Endothelial cell of umbilical vein (primary cell): Measurements from ENCODE around the gene MYRIP. TPM values are rescaled to one million over a fixed set of nuclear protein-coding genes. Genes with fewer than 3 reads are reported as not detected.

Experiments used
- BruUV-seq: library from RNA; stranded (reverse); fragments of 400-500 nt; replicated peaks from 2 replicates; lab custom pipeline; 2021; lab: Mats Ljungman, UMichigan
- CTCF ChIA-PET: fragments of 300-600, 350-600 bp; sonication (Branson Sonifier 250); formaldehyde crosslinking; loops from one replicate; lab custom pipeline; 2021; ENCODE audit warnings: antibody characterized with exemption, inconsistent platforms; lab: Charles Lee
- POLR2A ChIA-PET: fragments of 300-600, 350-600 bp; sonication (Branson Sonifier 250); formaldehyde crosslinking; loops from one replicate; lab custom pipeline; 2021; ENCODE audit warnings: antibody characterized with exemption, inconsistent platforms; lab: Charles Lee
- DNase-seq: peaks from one replicate; pipeline ENCODE4 v3.0.0-alpha.2; 2011; ENCODE audit warnings: low read depth, low spot score
- FAIRE-seq: peaks from 2 replicates; lab custom pipeline; 2011; peaks lifted over from hg19 to GRCh38; lab: Jason Lieb, UNC
- H2AFZ ChIP-seq: 2 replicates; pipeline ENCODE4 v1.6.0; 2012; ENCODE audit warnings: low read depth, low read length, control low read depth, inconsistent platforms
- H3K27ac ChIP-seq: 2 replicates; pipeline ENCODE4 v1.5.1; 2011; ENCODE audit warnings: low read depth, mild to moderate bottlenecking, control low read depth, low read length, moderate library complexity; ENCODE audit not compliant: insufficient read depth
- H3K27me3 ChIP-seq, 2 experiments: 2 replicates each; pipeline versions ENCODE4 v1.6.0 to v1.6.1; 2011; ENCODE audit warnings: low read length in 2 of 2, mixed read lengths in 1 of 2; ENCODE audit not compliant: control insufficient read depth in 2 of 2, insufficient read depth in 2 of 2
- H3K36me3 ChIP-seq, 2 experiments: 2 replicates in 1 of 2; 3 replicates in 1 of 2; pipeline ENCODE4 v1.5.1; 2011; ENCODE audit warnings: low read length in 2 of 2, mild to moderate bottlenecking in 1 of 2, moderate library complexity in 1 of 2; ENCODE audit not compliant: control insufficient read depth in 2 of 2, insufficient read depth in 2 of 2; ENCODE audit errors: extremely low read depth in 1 of 2
- H3K4me1 ChIP-seq: 3 replicates; pipeline ENCODE4 v1.5.1; 2011; ENCODE audit warnings: mild to moderate bottlenecking, low read length; ENCODE audit not compliant: control insufficient read depth, insufficient read depth; ENCODE audit errors: extremely low read depth
- H3K4me2 ChIP-seq: 2 replicates; pipeline ENCODE4 v1.6.1; 2011; ENCODE audit warnings: low read length, control low read depth, mixed read lengths; ENCODE audit not compliant: insufficient read depth
- H3K4me3 ChIP-seq, 3 experiments: fragments of 200-600 bp in 1 of 3; sonication (generic), shearing (Covaris generic) in 1 of 3; replicated peaks in 1 of 3; 2 replicates each; pipeline ENCODE4 v1.5.1; 2011 to 2016; ENCODE audit warnings: control low read depth in 3 of 3, low read length in 3 of 3, mild to moderate bottlenecking in 2 of 3, inconsistent platforms in 1 of 3, low read depth in 1 of 3, moderate library complexity in 1 of 3; ENCODE audit not compliant: insufficient read depth in 1 of 3
- H3K79me2 ChIP-seq: 2 replicates; pipeline ENCODE4 v1.6.0; 2012; ENCODE audit warnings: low read length, inconsistent platforms; ENCODE audit not compliant: control insufficient read depth, insufficient read depth
- H3K9ac ChIP-seq: replicated peaks from 2 replicates; pipeline ENCODE3; 2011; ENCODE audit warnings: low read length, control low read depth; ENCODE audit not compliant: insufficient read depth; ENCODE audit errors: extremely low read depth
- H3K9me1 ChIP-seq: replicated peaks from 3 replicates; pipeline ENCODE4 v1.6.0; 2011; ENCODE audit warnings: mild to moderate bottlenecking, low read length; ENCODE audit not compliant: control insufficient read depth, insufficient read depth; ENCODE audit errors: extremely low read depth
- H3K9me3 ChIP-seq: replicated peaks from 2 replicates; pipeline ENCODE4 v1.5.1; 2012; ENCODE audit warnings: low read length, inconsistent platforms; ENCODE audit not compliant: control insufficient read depth, insufficient read depth
- H4K20me1 ChIP-seq: replicated peaks from 2 replicates; pipeline ENCODE3; 2011; ENCODE audit warnings: mild to moderate bottlenecking, low read length; ENCODE audit not compliant: control insufficient read depth, insufficient read depth; ENCODE audit errors: extremely low read depth
- CTCF ChIP-seq, 2 donors: IDR thresholded peaks; 1 replicate in 1 of 2; 2 replicates in 1 of 2; pipeline ENCODE4 v1.5.1; 2011; ENCODE audit warnings: low read length in 2 of 2, mild to moderate bottlenecking in 2 of 2, moderate library complexity in 2 of 2, control low read depth in 1 of 2, inconsistent platforms in 1 of 2, low read depth in 1 of 2; ENCODE audit not compliant: insufficient read depth in 1 of 2; ENCODE audit errors: extremely low read depth in 1 of 2
- EZH2 ChIP-seq: IDR thresholded peaks from 2 replicates; pipeline ENCODE4 v1.6.1; 2012; ENCODE audit warnings: borderline replicate concordance, low read depth, mild to moderate bottlenecking, moderate library complexity, low read length, inconsistent platforms; ENCODE audit not compliant: severe bottlenecking
- FOS ChIP-seq: IDR thresholded peaks from 2 replicates; pipeline ENCODE4 v1.6.1; 2011; ENCODE audit warnings: mild to moderate bottlenecking, low read length, moderate library complexity, borderline replicate concordance; ENCODE audit not compliant: insufficient read depth
- GATA2 ChIP-seq: IDR thresholded peaks from 2 replicates; pipeline ENCODE4 v1.7.0; 2011; ENCODE audit warnings: low read depth, mild to moderate bottlenecking, moderate library complexity, mixed read lengths, low read length; ENCODE audit not compliant: insufficient read length, insufficient read depth
- JUN ChIP-seq: IDR thresholded peaks from 2 replicates; pipeline ENCODE4 v1.6.1; 2011; ENCODE audit warnings: borderline replicate concordance, low read depth; ENCODE audit not compliant: insufficient read length, insufficient read depth
- MAX ChIP-seq: IDR thresholded peaks from 2 replicates; pipeline ENCODE4 v1.6.1; 2011; ENCODE audit not compliant: insufficient read depth, insufficient read length
- dilution Hi-C: fragments of 300-500 bp; cut with MboI; formaldehyde crosslinking; loops from one replicate; pipeline ENCODE4 v1.15.0; 2019; ENCODE audit warnings: low sequenced_read_pairs; ENCODE audit not compliant: extremely low pct_ligation_motif_present
- intact Hi-C: fragments of 100-400 bp; cut with micrococcal nuclease; formaldehyde crosslinking; loops from one replicate; pipeline ENCODE4 v1.10.0; 2022
- polyA plus RNA-seq, 4 experiments: library from polyadenylated mRNA; depleted of rRNA in 3 of 4; stranded (reverse) in 3 of 4; unstranded in 1 of 4; fragments of >200 nt; gene quantifications; 2 replicates each; pipeline versions ENCODE4 v1.2.1 to v1.2.3, GENCODE V29; 2011 to 2012; ENCODE audit warnings: missing spikeins in 1 of 4
- total RNA-seq: library from RNA; stranded (reverse); gene quantifications from 2 replicates; pipeline ENCODE4 v1.2.3, GENCODE V29; 2021

MYRIP gene
- total and polyA plus RNA-seq, 2 donors (not counting 3 experiments of a cell fraction or from before 2014, with no cell fraction given), result 6.7 to 11.9 TPM

- CTCF ChIA-PET, result interaction anchor here (1.4 kb wide), 1 partner anchor 22 kb away, joined by 3 read pairs; no protein-coding TSS in a partner anchor
- Histone ChIP-seq H4K20me1 (no peaks in the 10 kb centered on the region), H3K9ac (no peak overlapping the region), H3K79me2 (no peaks in the 10 kb centered on the region), H3K4me3 (no peak overlapping the region), H3K9me1 (no peaks in the 10 kb centered on the region), H3K4me2 (no peak overlapping the region), H3K27ac (no peak overlapping the region), H2AFZ (no peak overlapping the region), H3K27me3 (no peaks in the 10 kb centered on the region), H3K9me3 (no peaks in the 10 kb centered on the region), H3K36me3 (no peaks in the 10 kb centered on the region), H3K4me1 (peaks cover 12% of the 10 kb centered on the region)
- no peak for DNase-seq
- POLR2A ChIA-PET, result no interaction called here
- dilution Hi-C loops, result no loop called here
- TF ChIP-seq CTCF (IDR thresholded peaks at IDR 0.05; ENCODE audit: extremely low read depth in 1 of 2, insufficient read depth in 1 of 2, low read depth in 1 of 2, low read length in 2 of 2), result no peak
- TF ChIP-seq EZH2, result no peak
- no peak for TF ChIP-seq FOS
- no peak for TF ChIP-seq MAX
- TF ChIP-seq GATA2, result no peak
- no peak for TF ChIP-seq JUN
- intact Hi-C loops, result no loop called here
- no TSS peak for BruUV-seq
- no peak for FAIRE-seq
These were observed 2.6 kb upstream of the MYRIP start for GRCh38 chr3:39806820-39807219.
